ENCODE results near the gene HLA-E. TPM values are rescaled to one million over a fixed set of nuclear protein-coding genes. Genes with fewer than 3 reads are reported as not detected.

HLA-E gene
- total and polyA plus RNA-seq, 10 of the 15 experiments (the other 5 are each of a cell fraction or from before 2014, with no cell fraction given), result 35.1 to 483 (median 267) TPM

GRCh38 chr6:30490026-30490876, 942 bp downstream of the HLA-E start (continued):
- TF ChIP-seq POU2F2 (IDR thresholded peaks at IDR 0.05; ENCODE audit: borderline replicate concordance, low read depth, low read length) (peak; percentile 34; the same call in 1 of the 3 replicates), ETV6 (conservative IDR thresholded peaks at IDR 0.05 in 1 of 2, IDR thresholded peaks at IDR 0.05 in 1 of 2; ENCODE audit: borderline replicate concordance in 1 of 2, low read depth in 1 of 2) (no peak), WRNIP1 (IDR thresholded peaks at IDR 0.05; ENCODE audit: borderline replicate concordance, low read depth, low read length) (0 out of 2 replicates have a peak, but pooled peaks have one; percentile 23), POLR2AphosphoS5 (IDR thresholded peaks at IDR 0.05; ENCODE audit: low read length) (peak; percentile 54), BACH1 (IDR thresholded peaks at IDR 0.05; ENCODE audit: borderline replicate concordance) (peak; percentile 25; the same call in 1 of the 2 replicates), ZNF217 (IDR thresholded peaks at IDR 0.05) (no peak), TARDBP (IDR thresholded peaks at IDR 0.05; ENCODE audit: borderline replicate concordance) (no peak), MTA3 (IDR thresholded peaks at IDR 0.05; ENCODE audit: borderline replicate concordance, low read length) (0 out of 2 replicates have a peak, but pooled peaks have one; percentile 38), SPI1 (IDR thresholded peaks at IDR 0.05; ENCODE audit: borderline replicate concordance, insufficient read depth, low read depth, low read length) (no peak), JUND (IDR thresholded peaks at IDR 0.05; ENCODE audit: low read depth, low read length) (no peak), HDGF (IDR thresholded peaks at IDR 0.05) (0 out of 2 replicates have a peak, but pooled peaks have one; percentile 17), MTA2 (IDR thresholded peaks at IDR 0.05; ENCODE audit: low read depth) (no peak), TAF1 (IDR thresholded peaks at IDR 0.05; ENCODE audit: borderline replicate concordance, low read depth, low read length) (peak; percentile 59; the same call in 1 of the 2 replicates), NRF1 (conservative IDR thresholded peaks at IDR 0.05; ENCODE audit: low read depth, low read length) (no peak), RUNX3 (IDR thresholded peaks at IDR 0.05; ENCODE audit: low read length) (peak; percentile 14; the same call in 1 of the 2 replicates), RBBP5 (conservative IDR thresholded peaks at IDR 0.05) (no peak), YY1 (IDR thresholded peaks at IDR 0.05; ENCODE audit: low read depth, low read length) (peak; percentile 43; the same call in 1 of the 2 replicates), BCL11A (IDR thresholded peaks at IDR 0.05; ENCODE audit: low read depth, low read length) (no peak), CBFB (IDR thresholded peaks at IDR 0.05; ENCODE audit: low read depth) (no peak), SMC3 (IDR thresholded peaks at IDR 0.05; ENCODE audit: borderline replicate concordance, low read length) (no peak), ASH2L (IDR thresholded peaks at IDR 0.05; ENCODE audit: borderline replicate concordance, low read depth) (no peak), BMI1 (IDR thresholded peaks at IDR 0.05; ENCODE audit: borderline replicate concordance) (no peak)
- TF ChIP-seq, protein P1, sequence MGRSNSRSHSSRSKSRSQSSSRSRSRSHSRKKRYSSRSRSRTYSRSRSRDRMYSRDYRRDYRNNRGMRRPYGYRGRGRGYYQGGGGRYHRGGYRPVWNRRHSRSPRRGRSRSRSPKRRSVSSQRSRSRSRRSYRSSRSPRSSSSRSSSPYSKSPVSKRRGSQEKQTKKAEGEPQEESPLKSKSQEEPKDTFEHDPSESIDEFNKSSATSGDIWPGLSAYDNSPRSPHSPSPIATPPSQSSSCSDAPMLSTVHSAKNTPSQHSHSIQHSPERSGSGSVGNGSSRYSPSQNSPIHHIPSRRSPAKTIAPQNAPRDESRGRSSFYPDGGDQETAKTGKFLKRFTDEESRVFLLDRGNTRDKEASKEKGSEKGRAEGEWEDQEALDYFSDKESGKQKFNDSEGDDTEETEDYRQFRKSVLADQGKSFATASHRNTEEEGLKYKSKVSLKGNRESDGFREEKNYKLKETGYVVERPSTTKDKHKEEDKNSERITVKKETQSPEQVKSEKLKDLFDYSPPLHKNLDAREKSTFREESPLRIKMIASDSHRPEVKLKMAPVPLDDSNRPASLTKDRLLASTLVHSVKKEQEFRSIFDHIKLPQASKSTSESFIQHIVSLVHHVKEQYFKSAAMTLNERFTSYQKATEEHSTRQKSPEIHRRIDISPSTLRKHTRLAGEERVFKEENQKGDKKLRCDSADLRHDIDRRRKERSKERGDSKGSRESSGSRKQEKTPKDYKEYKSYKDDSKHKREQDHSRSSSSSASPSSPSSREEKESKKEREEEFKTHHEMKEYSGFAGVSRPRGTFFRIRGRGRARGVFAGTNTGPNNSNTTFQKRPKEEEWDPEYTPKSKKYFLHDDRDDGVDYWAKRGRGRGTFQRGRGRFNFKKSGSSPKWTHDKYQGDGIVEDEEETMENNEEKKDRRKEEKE (IDR thresholded peaks at IDR 0.05), result no peak
- TF ChIP-seq, protein P2, sequence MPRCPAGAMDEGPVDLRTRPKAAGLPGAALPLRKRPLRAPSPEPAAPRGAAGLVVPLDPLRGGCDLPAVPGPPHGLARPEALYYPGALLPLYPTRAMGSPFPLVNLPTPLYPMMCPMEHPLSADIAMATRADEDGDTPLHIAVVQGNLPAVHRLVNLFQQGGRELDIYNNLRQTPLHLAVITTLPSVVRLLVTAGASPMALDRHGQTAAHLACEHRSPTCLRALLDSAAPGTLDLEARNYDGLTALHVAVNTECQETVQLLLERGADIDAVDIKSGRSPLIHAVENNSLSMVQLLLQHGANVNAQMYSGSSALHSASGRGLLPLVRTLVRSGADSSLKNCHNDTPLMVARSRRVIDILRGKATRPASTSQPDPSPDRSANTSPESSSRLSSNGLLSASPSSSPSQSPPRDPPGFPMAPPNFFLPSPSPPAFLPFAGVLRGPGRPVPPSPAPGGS (IDR thresholded peaks at IDR 0.05; ENCODE audit: borderline replicate concordance, insufficient read depth, low read depth, low read length, poor library complexity, severe bottlenecking), result peak; percentile 8

All from GM12878 (cell line).